BJ (cell line): ENCODE results near the gene FNDC11. TPM values are rescaled to one million over a fixed set of nuclear protein-coding genes. Genes with fewer than 3 reads are reported as not detected.

Experiments
- CTCF ChIA-PET: fragments of 350-600 bp; formaldehyde crosslinking; extraction: SDS; loops from one replicate; lab custom pipeline; 2021; ENCODE audit warnings: antibody characterized with exemption, inconsistent platforms; lab: Yijun Ruan, JAX
- POLR2A ChIA-PET: fragments of 300-600 bp; sonication (Branson Sonifier 250); formaldehyde crosslinking; extraction: SDS; loops from one replicate; lab custom pipeline; 2021; ENCODE audit warnings: antibody characterized with exemption; lab: Charles Lee
- DNase-seq: peaks from one replicate; pipeline ENCODE4 v3.0.0-alpha.2; 2011; ENCODE audit warnings: low read depth
- H3K27me3 ChIP-seq: 2 replicates; pipeline ENCODE4 v1.6.0; 2011; ENCODE audit warnings: low read length; ENCODE audit not compliant: control insufficient read depth, insufficient read depth
- H3K36me3 ChIP-seq: 2 replicates; pipeline ENCODE4 v1.5.1; 2011; ENCODE audit warnings: low read length; ENCODE audit not compliant: control insufficient read depth, insufficient read depth
- H3K4me3 ChIP-seq: 2 replicates; pipeline ENCODE4 v1.5.1; 2011; ENCODE audit warnings: low read depth, mild to moderate bottlenecking, control low read depth, low read length
- polyA plus RNA-seq: library from polyadenylated mRNA; depleted of rRNA; stranded (reverse); fragments of >200 nt; gene quantifications from 2 replicates; pipeline ENCODE4 v1.2.3, GENCODE V29; 2011
- TF ChIP-seq, protein P1 (sequence below): IDR thresholded peaks from 2 replicates; pipeline ENCODE4 v1.5.1; 2011; ENCODE audit warnings: low read depth, mild to moderate bottlenecking, control low read depth, inconsistent platforms, low read length, moderate library complexity; ENCODE audit not compliant: insufficient read depth

FNDC11 gene
- polyA plus RNA-seq, 1 experiment: 0.76 TPM

DNA sequence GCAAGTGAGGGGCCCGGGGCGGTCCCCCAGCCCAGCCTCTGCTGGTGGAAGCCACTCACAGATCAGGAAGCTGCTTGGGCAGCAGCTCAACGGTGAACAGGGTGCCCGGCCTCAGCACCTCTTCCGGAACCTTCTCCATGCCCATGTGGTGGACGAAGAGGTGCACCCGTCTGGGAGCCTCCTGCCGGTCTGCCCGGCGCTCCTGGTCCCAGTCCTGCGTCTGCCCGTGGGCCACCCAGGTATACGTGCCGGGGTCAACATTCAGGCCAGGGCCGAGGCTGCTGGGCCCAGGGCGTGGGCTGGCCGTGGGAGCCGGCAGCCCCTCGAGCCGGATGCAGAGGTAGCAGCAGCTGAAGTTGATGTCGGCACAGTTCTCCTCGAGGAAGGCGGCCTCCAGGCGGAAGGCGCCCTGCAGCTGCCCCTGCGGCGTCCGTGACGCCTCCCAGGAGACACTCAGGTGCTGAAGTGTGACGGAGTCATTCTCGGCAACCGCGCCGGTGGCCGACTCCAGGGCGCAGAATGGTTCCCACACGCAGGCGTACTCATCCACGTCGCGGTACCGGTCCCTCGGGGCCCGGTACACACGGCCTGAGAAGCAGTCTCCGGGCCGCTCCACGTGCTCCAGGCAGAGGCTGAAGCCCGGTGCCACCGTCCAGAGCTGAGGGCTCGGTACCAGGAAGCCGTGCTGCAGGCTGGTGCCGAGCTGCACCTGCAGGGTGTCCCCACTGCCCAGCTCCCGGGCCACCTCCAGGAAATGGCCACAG is 8.7 kb downstream of the FNDC11 start:
- TF ChIP-seq, protein P1, sequence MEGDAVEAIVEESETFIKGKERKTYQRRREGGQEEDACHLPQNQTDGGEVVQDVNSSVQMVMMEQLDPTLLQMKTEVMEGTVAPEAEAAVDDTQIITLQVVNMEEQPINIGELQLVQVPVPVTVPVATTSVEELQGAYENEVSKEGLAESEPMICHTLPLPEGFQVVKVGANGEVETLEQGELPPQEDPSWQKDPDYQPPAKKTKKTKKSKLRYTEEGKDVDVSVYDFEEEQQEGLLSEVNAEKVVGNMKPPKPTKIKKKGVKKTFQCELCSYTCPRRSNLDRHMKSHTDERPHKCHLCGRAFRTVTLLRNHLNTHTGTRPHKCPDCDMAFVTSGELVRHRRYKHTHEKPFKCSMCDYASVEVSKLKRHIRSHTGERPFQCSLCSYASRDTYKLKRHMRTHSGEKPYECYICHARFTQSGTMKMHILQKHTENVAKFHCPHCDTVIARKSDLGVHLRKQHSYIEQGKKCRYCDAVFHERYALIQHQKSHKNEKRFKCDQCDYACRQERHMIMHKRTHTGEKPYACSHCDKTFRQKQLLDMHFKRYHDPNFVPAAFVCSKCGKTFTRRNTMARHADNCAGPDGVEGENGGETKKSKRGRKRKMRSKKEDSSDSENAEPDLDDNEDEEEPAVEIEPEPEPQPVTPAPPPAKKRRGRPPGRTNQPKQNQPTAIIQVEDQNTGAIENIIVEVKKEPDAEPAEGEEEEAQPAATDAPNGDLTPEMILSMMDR: no peak
- Histone ChIP-seq H3K4me3 (no peak overlapping the region), H3K36me3 (peaks cover 33% of the 10 kb centered on the region), H3K27me3 (no peaks in the 10 kb centered on the region)
- DNase-seq: no peak
- ChIA-PET POLR2A (no interaction called here), CTCF (interaction anchor here (0.6 to 0.8 kb wide), 3 partner anchors 25 to 383 kb away, joined by 3 read pairs; partner anchors contain the start of gene PTK6)

DNA sequence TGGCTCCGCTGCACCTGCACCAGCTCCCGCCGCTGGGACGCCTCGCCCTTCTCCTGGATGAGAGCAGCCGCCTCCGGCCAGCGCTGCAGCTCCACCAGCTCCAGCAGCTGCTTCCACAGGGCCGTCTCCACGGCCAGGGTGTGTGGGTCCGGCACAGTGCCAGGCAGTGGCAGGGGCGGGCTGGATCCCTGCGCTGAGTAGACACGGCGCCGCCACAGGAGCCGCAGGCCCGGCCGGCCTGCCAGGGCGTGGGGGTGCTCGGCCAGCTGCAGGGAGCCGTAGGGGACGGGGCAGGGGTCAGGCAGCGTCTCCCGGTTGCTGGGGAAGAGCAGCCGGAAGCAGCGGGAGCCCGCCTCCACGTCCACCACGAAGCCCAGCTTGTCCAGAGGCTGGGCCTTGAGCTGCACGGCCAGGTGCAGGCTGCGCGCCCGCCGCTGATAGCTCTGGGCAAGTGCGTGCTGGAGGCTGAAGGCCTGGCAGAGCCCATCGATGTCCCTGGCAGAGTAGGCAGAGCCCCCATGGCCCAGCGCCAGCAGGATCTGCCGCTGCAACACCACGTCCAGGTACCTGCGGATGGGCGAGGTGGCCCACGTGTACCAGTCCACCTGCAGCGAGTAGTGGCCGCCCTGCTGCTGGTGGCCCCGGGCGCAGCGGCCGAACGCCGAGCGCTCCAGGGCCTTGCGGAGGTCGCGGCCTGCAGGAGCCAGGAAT is 9.4 kb downstream of the FNDC11 start:
- POLR2A ChIA-PET: no interaction called here
- DNase-seq: no peak
- H3K4me3 ChIP-seq: no peak overlapping the region
- H3K27me3 ChIP-seq: no peaks in the 10 kb centered on the region
- TF ChIP-seq, protein P1: no peak
- peaks cover 33% of the 10 kb centered on the region for H3K36me3 ChIP-seq
- CTCF ChIA-PET: interaction anchor here (0.6 to 0.8 kb wide), 3 partner anchors 26 to 382 kb away, joined by 3 read pairs; partner anchors contain the start of gene PTK6

DNA sequence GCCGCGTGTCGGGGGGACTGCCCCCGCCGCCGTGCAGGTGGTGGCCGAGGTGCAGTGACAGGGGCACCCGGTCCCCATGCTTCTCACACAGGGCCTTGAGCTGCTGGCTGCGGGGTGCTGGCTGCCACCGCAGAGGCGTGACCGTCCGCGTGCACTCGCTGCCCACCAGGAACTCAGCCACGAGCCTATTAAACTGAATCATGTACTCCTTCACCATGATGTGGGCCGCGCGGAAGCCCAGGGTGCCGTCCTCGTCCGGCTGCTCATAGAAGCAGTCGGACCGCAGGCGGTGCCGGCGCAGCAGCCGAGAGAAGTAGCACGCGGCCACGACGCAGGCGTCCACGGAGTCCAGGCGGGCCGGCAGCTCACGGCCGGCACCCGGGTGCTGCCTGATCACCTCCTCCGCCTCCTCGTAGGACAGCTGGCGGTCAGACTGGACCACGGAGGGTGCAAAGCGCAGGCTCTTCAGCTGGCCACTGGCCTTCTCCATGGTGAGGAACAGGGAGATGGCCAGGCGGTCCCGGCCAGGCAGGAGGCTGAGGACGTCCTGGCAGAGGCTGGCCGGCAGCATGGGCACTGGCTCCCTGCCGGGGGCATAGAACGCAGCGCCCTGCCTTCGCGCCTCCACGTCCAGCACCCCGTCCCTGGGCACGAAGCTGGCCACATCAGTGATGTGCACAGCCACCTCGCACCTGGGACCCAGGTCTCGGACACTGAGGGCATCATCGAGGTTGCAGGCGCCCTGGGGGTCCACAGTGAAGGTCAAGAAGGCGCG is 10.3 kb downstream of the FNDC11 start:
- POLR2A ChIA-PET: no interaction called here
- Histone ChIP-seq H3K4me3 (no peak overlapping the region), H3K27me3 (no peaks in the 10 kb centered on the region), H3K36me3 (peaks cover 31% of the 10 kb centered on the region)
- no peak for DNase-seq
- TF ChIP-seq, protein P1: no peak
- CTCF ChIA-PET: no interaction called here

DNA sequence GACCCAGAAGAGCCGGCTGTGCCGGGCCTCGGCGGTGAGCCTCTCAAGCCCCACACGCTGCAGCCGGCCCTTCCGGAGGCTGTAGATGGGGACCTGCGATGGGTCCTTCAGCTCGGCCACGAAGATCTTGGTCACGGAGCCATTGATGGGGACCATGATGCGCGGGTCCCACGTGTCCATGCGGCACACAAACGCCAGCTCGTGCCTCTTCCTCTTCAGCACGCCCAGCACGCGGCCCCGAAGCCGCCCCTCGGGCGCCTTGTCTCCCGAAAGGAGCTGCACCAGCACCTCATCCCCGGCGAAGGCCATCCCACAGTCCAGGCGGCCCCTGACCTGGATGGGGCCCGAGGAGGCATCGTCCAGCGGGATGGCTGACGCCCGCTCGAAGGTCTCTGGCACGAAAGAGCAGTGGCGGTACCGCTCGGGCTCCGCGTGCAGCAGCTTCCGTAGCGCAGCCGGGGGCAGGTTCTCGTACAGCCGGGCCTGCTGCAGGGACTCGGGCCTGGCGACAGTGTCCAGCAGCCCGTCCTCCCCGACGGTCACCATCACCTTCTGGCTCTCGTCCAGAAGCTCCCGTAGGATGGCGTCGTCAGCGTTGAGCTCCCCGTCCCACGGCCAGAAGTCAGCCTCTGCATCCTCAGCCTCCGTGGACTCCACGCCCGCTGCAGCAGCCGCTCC is 11.2 kb downstream of the FNDC11 start:
- ChIA-PET POLR2A (interaction anchor here (0.6 kb wide), 1 partner anchor 9 kb away, joined by 3 read pairs; the partner anchor contains the start of gene HELZ2), CTCF (no interaction called here)
- Histone ChIP-seq H3K27me3 (no peaks in the 10 kb centered on the region), H3K4me3 (no peak overlapping the region), H3K36me3 (peaks cover 28% of the 10 kb centered on the region)
- no peak for DNase-seq
- TF ChIP-seq, protein P1: no peak
